Renal pelvis (tissue), 4 donors: ENCODE measurements around the gene SLC39A7. TPM values are rescaled to one million over a fixed set of nuclear protein-coding genes. Genes with fewer than 3 reads are reported as not detected.

Experiments
- DNase-seq: peaks from one replicate; pipeline ENCODE4 v3.0.0-alpha.2; 2013
- polyA plus RNA-seq, 3 donors: library from polyadenylated mRNA; unstranded; fragments of 120-200 nt; gene quantifications; one replicate each; pipeline ENCODE4 v1.2.1, GENCODE V29; 2013; ENCODE audit not compliant: insufficient read length in 3 of 3

Gene SLC39A7
- polyA plus RNA-seq, 3 donors: 104 to 127 (median 121) TPM

DNA sequence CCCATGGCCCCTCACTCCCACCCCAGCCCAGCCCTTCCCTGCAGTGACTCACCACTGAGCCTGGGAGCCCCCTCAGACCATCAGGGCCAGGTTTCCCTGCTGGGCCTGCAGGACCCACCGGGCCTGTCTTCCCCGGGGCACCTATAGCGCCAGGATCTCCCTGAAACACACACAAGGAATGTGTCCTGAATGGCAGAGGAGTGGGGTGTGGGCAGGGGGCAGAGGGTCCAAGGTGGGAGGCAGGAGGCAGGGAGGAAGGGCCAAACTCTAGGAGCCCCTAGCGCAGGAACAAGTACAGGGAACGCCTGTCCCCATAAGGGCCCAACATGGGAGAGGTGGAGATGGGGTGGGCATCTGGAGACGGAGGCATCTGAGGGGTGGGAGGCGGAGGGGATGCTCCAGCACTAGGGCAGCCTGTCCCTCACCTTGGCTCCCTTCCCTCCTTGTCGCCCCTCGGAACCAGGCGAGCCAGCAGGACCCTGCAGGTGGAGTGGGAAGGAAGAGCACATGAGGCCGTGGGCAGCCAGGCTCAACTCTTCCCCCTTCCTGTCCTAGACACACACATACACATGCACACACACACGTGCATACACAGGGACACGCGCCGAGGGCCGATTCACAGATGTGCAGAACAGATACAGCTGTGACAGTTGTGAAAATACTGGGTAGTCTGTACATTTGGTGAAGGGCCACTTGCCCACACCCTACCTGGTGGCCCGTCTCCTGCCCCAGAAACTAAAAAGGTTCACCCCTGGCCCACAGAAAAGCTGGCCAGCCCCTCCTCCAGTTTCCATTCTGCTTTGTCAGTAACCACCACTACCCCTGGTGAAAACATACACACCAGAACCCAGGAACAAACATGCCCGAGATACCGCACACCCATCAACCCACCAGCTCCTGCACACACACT, 33.0 kb upstream of the SLC39A7 start:
- DNase-seq: no peak

DNA sequence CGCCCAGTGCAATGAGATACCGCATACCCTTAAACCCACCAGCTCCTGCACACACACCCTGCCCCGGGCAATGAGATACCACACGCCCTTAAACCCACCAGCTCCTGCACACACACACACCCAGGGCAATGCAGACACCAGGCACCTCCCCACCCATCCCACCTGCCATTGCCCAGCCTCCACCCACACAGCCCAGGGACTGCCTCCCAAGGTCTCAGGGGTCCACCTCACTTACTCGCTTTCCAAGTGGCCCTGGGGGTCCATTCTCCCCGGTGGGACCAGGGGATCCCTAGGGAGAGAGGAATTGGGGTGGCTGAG, 32.4 kb upstream of the SLC39A7 start:
- no peak for DNase-seq

DNA sequence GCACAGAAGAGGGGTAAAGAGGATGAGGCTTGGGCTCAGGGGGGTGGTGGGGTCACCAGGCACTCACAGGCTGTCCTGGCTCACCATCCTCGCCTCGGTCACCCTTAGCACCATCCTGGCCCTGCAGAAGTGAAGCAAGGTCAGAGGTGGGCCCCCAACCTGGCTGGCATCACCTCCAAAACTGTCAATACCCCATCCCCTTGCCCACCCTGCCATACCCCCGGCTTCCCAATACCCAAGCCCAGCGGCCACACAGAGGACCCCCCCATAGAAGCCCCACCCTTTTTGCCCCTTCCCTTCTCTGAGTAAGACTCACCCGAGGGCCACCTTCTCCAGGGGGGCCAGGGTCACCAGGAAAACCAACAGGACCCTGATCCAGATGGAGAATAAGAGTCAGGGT, 32.0 kb upstream of the SLC39A7 start:
- no peak for DNase-seq

DNA sequence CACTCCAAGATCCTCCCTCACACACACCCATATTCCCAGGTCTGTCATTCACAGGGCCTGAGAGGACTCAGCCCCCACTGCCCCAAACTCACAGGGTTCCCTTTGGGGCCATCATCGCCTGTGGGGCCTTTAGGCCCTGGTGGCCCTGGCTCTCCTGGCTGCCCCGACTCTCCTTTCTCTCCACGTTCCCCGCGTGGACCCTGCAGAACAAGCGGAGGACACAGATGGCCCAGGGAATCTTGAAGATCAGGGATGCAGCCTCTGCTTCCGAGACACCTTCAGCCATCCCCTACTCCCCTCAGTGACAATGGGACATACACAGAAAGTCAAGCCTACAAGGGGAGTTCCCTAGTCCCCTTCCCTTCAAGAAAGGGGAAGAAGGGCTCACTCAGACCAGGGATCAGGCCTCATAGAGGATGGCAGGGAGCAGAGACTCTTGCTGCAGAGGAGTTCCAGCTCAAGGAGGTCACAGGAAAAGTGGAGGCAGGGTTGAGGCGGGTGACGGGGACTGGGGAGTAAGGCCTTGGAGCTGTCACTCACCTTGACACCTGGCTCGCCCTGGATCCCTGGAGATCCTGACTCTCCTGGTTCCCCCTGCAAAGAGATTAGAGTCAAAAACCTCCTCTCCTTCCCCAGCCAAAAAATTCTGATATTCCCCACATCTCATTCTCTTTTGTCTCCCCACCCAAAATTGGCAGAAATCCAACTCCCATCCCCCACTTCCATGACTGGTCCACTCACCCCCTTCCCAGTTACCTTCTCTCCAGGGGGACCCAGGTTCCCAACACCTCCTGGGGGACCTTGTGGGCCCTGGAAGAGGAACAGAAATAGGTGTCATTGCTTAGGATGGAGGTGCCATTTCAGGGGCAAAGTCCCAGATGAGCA, 31.1 kb upstream of the SLC39A7 start:
- DNase-seq: no peak

DNA sequence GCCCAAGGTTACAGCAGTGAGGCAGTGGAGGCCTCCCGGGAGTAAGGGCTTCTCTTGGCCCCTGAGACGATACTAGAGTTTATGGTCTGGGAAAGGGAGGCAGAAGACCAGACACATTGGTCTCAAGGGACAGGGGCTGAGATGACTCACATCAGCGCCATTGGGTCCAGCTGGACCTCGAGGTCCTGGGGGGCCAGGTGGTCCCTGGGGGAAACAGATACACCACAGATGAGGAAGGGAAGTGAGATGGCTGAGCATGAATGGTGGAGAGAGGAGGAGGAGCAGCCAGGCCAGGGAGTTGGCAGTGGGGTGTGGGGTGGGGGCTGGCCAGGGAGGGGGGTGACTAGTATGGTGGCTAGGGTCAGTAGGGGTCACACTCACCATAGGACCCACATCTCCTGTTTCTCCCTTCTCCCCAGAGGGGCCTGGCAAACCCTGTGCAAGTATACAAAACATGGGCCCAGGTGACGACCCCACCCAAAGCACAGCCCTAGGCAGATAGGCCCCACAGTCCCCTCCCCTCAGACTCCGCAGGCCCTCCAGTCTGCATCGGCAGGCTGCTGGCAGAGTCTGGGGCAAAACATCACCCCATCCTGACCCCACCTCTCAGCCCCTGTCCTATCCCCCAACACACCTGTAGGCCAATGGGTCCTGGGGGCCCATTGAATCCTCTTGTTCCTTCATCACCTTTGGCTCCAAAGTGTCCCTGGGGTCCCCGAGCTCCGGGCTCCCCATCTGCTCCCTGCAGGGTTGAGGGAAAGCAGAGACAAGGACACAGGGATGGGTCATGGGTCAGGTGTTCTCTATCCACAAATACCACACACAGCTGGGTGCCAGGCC, 30.3 kb upstream of the SLC39A7 start:
- DNase-seq: no peak

DNA sequence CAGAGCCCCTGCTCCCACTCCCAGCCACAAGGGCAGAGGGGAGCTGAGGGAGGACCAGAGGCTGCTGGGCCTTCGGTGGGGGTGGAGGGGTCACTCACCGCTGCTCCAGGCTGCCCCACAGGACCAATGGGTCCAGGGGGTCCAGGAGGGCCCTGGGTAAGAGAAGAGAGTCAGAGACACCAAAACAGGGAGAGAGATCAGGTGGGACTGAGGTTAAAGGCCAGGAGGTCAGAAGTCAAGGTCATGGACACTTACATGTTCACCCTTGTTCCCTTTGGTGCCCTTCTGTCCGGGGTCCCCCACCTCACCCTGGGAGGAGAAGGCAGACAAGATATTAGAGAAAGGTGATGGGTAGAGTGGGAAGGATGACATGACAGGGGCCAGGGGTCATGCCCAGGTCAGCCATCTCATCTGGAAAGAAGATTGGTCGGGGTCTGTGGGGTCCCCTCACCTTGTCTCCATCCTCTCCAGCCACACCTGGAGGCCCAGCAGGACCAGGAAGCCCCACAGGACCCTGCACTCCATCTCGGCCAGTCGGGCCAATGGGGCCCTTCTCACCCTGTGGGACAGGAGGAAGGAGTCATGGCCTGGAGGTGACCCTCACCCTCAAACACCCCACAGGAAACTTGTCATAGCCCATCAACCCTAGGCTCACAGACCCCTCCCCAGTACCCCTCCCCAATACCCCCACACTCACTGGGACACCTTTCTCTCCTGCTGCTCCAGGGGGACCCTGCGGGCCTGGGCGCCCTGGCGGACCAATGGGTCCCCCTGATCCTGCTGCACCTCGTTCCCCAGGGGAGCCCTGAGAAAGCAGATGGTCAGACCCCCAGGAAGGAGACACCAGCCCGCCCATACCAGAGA, 29.4 kb upstream of the SLC39A7 start:
- no peak for DNase-seq

DNA sequence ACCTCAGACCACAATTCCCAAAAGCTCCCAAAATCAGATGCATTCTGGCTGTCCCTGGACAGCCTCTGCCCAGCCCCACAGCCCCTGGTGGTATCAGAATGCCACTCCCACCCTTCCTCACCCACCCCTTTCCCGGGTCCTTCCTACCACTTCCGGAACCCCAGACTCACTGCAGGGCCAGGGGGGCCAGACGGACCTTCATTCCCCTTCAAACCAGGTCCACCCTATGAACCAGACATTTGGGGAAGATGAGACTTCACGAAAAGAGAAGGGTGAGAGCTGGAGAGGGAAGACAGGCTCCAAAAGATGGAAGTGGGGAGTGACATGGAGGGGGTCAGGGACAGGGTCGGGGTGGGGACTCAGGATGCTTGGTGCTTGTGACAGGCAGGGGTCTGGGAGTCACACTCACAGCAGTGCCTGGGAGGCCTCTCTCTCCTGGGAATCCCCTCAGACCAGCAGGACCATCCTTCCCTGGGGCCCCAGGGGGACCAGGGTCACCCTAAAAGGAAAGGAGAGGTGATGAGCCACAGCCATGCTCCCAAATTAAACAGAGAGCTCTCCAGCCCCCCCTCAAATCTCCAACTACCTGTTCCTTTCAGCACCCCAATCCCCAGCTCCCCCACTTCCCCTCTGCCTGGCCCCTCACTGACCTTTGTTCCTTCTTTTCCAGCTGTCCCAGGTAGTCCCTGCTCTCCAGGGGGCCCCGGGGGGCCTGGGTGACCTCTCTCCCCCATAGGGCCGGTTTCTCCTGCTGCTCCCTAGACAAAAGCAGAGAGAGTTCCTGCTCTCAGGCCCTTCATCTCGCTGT, 28.6 kb upstream of the SLC39A7 start:
- no peak for DNase-seq

DNA sequence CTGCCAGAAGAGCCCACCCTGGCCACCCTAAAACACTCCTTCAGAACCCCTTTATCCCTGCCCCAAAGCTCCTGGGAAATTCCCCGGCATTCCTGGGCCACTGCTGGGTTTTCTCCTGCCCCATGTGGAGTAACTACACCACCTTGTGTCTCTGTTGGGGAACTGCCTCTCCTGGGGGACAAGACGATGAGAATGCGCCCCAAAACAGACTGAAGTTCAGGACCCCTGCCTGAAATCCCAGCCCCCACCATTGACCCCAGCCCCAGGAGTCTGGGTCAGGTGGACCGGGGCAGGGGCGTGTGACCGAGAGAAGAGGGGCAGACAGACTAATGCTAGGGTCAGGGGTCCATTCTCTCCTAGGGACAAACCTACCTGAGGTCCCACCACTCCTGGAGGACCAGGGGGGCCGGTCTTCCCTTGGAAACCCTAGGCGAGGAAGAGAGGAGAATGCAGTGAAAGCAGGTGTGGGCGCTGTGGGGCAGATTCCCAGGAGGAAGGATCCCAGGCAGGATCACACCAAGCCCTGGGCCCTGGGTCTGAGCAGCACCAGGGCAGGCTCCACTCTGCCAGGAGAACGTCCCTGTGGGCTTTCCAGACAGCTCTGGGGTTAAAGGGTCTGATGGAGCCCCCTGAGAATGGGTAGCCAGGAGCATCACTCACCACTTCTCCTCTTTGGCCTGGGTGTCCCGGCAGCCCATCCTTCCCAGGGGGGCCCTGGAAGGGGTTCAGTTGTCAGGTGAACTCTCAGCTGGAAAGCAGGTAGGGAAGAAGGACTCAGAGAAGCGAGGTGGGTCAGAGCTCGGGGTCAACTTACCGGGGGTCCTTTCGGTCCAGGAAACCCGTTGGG, 27.8 kb upstream of the SLC39A7 start:
- no peak for DNase-seq

DNA sequence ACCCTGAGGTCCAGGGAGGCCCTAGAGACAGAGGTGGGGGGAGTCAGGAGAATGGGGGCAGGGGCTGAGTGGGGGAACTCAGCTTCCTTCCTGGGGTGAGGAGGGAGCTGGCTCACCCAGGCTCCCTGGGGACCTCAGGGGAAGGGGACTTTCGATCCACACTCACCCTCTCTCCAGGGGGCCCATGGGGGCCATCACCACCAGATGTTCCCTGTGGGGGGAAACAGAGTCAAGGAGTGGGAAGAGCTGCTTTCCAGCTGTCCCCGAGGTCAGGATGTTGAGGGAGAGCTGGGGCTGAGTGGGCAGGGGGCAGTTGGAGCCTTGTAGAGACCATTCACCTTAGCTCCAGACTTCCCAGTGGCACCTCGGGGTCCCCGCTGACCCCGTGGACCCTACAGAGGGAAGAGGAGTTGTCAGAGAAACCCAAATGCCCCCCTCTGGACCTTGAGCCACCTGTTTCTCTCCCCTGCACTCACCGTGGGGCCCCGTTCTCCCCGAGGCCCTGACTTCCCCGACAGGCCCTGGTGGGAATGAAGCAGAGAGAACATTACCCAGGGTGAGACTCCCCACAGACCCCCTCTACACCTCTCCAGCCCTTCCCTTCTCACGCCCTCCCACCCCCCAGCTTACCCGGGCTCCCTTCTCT, 27.0 kb upstream of the SLC39A7 start:
- DNase-seq: no peak

DNA sequence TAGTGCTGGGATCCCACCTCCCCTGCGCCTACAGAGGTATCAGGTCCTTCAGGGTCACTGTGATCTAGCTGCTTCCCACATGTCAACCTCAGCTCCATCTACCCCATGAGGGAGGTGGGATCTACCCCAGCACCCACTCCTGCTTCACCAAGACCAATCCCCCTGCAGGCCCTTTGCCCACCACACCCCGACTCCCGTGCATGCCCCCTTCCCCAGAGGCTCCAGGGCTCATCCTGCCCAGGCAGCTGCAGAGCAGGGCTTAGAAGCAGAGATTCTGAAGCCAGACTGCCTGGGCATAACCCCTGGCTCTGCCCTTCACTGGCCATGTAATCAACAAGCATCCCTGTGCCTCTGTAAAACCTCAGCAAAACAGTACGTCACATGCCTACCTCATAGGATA, 25.9 kb upstream of the SLC39A7 start:
- no peak for DNase-seq

DNA sequence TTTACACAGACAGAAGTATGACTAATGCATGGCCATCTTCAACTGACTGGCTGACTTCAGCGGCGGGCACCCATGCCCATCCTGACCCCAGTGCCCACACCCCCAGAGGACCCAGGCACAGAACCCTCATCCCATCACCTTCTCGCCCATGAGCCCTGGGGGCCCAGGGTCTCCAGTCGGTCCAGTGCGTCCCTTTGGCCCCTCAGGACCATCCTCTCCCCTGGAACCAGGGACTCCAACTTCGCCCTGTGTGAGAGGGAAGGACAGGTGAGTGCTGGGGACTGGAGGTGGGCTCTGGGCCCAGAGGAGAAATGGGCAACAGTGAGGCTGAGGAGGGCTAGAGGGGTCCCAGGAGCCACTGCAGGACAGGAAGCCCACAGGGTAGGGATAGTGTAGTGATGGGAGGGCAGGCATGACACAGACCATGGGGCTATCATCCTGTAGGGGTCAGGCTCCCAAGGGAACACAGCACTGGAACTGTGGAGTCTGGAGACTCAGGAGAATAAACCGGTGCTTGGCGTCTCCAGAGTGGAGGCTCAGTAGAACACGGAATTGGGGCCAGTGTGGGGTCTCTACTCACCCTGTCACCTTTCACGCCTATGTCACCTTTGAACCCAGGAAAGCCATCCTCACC, 25.1 kb upstream of the SLC39A7 start:
- no peak for DNase-seq

DNA sequence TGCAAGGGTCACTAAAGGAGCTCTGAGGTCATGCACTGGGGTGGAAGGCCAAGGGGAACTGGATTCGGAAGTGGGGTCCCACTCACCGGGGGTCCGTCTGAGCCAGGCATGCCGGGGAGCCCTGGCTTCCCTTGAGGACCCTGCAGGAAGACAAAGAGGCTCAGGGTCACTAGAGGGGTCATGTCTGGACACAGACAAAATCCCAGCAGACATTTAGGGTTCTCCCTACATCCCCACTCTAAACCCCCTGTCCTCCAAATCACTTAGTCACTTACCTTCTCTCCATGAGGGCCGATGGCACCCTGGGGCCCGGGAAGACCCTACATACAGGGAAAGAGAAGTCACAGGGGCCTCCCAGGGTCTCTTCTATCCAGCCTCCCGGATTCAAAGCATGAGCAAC, 23.8 kb upstream of the SLC39A7 start:
- no peak for DNase-seq

DNA sequence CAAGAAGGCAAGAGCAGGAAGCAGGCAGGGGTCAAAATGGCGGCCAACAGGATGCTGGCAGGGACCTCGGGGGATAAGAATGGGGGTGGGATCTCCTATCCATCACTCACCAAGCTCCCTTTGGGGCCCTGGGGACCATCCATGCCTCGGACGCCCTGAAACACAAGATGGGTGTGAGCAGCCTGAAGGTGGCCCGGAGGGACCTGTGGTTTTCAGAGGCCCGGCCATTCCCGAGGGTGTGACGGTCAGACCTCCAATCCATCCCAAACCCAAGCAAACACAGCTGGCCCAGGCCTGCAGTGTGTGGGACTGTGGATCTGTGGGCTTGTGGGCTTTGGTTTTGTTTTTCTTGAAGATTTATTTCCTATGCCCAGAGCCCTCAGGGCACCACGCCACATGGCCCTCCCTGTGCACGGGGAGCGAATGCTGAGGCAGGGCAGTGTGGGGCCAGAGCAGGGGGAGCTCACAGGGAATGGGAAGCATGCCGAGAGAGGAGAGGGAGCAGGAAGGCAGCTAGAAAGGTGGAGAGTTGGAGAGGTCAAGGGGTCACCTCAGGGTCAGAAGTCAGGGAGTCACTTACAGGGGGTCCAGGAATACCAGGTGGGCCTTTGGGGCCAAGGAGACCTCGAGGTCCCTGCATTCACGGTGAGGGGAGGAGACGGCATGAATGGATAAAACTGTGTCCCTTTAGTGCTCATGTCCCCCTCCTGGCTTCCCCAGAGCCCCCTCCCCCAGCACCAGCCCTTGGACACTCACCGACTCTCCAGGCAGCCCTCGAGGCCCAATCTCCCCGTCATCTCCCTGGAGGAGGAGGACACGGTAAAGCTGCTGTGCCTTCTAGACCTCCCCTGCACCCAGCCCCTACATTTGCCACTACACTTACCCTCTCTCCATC, 22.9 kb upstream of the SLC39A7 start:
- no peak for DNase-seq

DNA sequence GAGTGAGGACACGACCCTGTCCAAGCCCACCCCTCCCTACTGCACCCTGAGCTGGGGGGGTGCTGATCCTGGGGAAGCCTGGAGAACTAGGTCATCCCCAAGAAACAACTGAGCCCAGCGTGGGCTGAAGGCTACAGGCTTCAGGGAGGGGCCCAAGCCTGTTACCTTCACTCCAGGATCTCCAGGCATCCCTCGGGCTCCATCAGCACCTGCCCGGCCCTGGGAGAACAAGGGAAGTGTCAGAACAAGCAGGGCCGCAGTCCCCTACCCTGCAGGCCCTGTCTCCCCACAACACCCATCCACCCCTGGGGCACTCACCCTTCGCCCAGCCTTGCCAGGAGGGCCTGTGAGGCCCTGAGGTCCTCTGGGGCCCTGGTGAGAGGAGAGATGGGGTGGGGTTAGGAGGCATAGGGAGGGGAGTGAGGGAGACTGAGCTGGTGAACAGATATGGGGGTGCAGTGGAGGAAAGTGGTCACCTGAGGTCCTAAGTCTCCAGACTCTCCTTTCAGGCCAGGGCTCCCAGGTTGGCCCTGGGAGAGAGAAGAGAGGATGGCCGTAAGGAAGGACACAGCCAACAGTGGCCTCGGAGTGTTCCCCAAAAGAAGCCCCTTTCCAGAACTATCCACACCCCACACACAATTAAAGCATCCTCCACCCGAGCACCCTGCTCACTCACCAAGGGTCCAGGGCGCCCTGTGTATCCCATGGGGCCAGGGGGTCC, 21.8 kb upstream of the SLC39A7 start:
- no peak for DNase-seq

DNA sequence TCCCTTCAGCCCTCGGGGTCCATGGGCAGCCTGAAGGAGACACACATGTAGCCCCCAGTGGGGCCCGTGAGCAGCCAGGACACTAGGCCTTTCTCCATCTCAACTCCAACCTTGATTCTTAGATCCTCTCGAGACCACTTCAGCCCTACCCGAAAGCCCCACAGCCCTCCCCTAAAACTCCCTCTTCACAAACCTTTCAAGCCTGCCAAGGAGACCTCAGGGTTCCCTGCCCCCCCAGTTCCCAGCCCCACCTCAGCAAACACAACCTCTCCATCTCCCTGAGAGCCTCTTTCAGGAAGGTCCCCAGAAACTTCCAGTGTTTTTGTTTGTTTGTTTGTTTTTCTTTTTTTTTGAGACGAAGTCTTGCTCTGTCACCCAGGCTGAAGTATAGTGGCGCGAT, 19.5 kb upstream of the SLC39A7 start:
- no peak for DNase-seq

DNA sequence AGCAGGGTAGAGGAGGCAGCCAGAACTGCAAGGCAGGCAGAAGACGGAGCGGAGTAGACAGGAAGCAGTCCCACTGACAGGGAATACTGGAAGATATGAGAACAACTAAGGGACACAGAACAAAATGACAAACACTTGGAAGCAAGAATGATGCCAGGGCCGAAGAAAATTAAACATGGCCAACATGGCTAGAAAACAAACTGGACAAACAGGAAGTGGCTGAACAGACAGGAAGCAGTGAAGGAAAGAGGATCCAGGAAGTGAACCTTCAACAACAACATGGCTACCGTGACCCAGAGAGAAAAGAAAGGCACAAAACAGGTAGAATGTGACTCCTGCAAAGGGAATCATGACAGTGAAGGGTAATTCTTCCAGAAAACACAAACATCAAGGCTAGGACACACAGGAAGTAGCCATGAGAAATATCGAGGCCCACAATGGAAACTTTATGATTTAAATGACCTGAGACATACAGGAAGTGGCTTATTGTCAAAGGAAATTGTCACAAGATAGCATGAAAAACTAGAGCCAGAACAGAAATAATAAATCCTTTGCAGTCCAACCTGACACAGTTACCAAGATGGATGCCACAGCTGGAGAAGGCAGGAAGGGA, 17.5 kb upstream of the SLC39A7 start:
- DNase-seq: no peak
